Bronchial epithelial cell (primary cell): ENCODE measurements around the gene LRMDA. TPM values are rescaled to one million over a fixed set of nuclear protein-coding genes. Genes with fewer than 3 reads are reported as not detected.

Source experiments
- DNase-seq: peaks from one replicate; pipeline ENCODE4 v3.0.0-alpha.2; 2010; ENCODE audit warnings: low read depth
- FAIRE-seq: peaks from 2 replicates; lab custom pipeline; 2011; peaks lifted over from hg19 to GRCh38; lab: Jason Lieb, UNC
- H3K27me3 ChIP-seq: 2 replicates; pipeline ENCODE4 v1.5.1; 2011; ENCODE audit warnings: low read length; ENCODE audit not compliant: control insufficient read depth, insufficient read depth
- H3K36me3 ChIP-seq: 2 replicates; pipeline ENCODE4 v1.5.1; 2011; ENCODE audit warnings: low read length; ENCODE audit not compliant: control insufficient read depth, insufficient read depth
- H3K4me3 ChIP-seq: 2 replicates; pipeline ENCODE4 v1.5.1; 2011; ENCODE audit warnings: mild to moderate bottlenecking, low read depth, low read length, control low read depth
- total RNA-seq: library from RNA; depleted of rRNA; stranded (reverse); fragments of >200 nt; gene quantifications from 2 replicates; pipeline ENCODE4 v1.2.1, GENCODE V29; 2014
- TF ChIP-seq, protein P1 (sequence below): IDR thresholded peaks from 2 replicates; pipeline ENCODE4 v1.5.1; 2011; ENCODE audit warnings: mild to moderate bottlenecking, moderate library complexity, low read length, control low read depth, inconsistent platforms; ENCODE audit not compliant: insufficient read depth, severe bottlenecking

LRMDA gene
- total RNA-seq, 1 donor from 2014 or later, result 1.6 TPM

GRCh38 chr10:75650648-75651047 lies 219.2 kb downstream of the LRMDA start:
- no peaks in the 10 kb centered on the region for H3K36me3 ChIP-seq
- FAIRE-seq (no peak), DNase-seq (no peak)
- no peak overlapping the region for H3K4me3 ChIP-seq
- no peaks in the 10 kb centered on the region for H3K27me3 ChIP-seq
- TF ChIP-seq, protein P1, sequence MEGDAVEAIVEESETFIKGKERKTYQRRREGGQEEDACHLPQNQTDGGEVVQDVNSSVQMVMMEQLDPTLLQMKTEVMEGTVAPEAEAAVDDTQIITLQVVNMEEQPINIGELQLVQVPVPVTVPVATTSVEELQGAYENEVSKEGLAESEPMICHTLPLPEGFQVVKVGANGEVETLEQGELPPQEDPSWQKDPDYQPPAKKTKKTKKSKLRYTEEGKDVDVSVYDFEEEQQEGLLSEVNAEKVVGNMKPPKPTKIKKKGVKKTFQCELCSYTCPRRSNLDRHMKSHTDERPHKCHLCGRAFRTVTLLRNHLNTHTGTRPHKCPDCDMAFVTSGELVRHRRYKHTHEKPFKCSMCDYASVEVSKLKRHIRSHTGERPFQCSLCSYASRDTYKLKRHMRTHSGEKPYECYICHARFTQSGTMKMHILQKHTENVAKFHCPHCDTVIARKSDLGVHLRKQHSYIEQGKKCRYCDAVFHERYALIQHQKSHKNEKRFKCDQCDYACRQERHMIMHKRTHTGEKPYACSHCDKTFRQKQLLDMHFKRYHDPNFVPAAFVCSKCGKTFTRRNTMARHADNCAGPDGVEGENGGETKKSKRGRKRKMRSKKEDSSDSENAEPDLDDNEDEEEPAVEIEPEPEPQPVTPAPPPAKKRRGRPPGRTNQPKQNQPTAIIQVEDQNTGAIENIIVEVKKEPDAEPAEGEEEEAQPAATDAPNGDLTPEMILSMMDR, result no peak

DNA sequence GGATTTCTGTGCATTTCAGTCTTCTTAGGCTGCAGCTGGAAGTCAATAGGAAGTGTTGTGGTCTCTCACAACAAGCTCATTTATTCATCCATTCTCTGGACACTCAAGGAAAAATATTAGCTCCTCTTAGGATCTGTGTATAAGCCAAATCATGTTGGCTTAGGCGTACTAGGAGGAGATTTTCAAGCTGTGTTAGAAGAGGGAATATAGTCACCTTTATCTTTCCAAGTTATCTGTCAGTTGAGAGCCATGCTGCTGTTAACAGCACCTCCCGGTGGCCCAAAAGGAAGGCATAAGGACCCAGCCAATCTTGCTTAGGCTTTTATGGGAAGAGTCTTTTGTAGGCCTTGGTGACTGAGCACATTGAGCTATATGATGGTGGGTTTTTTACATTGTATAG lies 220.0 kb downstream of the LRMDA start:
- H3K27me3 ChIP-seq, result no peaks in the 10 kb centered on the region
- TF ChIP-seq, protein P1, result peak; percentile 62
- no peak overlapping the region for H3K4me3 ChIP-seq
- H3K36me3 ChIP-seq, result no peaks in the 10 kb centered on the region
- FAIRE-seq (peak; percentile 87), DNase-seq (peak; percentile 36)

DNA sequence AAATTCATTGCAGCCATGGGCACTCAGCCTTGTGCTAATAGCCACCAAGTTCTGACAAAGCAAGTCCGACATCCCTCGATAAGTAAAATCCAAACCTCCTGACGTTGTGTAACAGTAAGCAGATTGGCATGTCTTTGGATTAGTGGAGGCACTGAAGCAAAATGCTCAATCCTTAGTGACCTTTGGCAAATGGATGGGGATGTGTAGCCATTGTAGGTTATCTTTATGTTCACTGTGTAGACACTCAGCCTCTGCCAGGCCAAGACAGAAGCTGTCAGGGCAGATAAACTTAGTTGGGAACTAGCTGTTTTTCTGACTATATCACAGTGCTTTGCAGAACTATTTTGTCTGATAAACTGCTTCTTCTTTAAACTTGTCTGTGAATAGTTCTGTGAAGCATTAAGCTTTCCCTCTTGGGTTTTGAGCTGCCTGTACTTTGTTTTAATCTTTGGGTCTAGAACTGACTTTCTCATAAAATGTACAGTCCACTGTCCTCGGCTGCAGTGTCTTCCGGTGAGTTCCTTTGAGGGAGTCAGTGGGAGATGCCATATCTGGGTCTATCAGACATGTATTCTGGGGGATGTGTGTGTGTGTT lies 220.8 kb downstream of the LRMDA start:
- no peak for DNase-seq
- no peak overlapping the region for H3K4me3 ChIP-seq
- no peak for FAIRE-seq
- TF ChIP-seq, protein P1, result no peak
- H3K36me3 ChIP-seq, result no peaks in the 10 kb centered on the region
- no peaks in the 10 kb centered on the region for H3K27me3 ChIP-seq

DNA sequence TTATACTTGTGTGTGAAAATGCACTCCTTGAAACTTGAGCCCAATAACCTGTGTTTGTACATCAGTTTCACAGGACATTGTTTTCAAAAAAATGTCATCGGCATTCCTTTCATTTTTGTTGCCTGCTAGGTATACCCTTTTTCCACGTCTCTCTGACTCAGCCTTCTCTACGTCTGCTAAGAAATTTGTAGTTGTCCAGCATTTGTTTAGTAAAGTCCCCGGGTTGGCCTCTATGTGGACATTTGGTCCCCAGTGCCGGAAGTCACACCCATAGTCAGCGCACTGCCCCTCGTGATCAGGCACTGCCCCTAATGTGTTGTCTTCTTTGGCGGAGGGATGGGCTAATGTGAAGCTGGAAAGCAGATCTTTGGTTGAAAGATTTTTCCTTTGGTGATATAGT lies 222.3 kb downstream of the LRMDA start:
- TF ChIP-seq, protein P1, result no peak
- Histone ChIP-seq H3K4me3 (no peak overlapping the region), H3K27me3 (no peaks in the 10 kb centered on the region), H3K36me3 (no peaks in the 10 kb centered on the region)
- DNase-seq (peak; percentile 26), FAIRE-seq (no peak)

DNA sequence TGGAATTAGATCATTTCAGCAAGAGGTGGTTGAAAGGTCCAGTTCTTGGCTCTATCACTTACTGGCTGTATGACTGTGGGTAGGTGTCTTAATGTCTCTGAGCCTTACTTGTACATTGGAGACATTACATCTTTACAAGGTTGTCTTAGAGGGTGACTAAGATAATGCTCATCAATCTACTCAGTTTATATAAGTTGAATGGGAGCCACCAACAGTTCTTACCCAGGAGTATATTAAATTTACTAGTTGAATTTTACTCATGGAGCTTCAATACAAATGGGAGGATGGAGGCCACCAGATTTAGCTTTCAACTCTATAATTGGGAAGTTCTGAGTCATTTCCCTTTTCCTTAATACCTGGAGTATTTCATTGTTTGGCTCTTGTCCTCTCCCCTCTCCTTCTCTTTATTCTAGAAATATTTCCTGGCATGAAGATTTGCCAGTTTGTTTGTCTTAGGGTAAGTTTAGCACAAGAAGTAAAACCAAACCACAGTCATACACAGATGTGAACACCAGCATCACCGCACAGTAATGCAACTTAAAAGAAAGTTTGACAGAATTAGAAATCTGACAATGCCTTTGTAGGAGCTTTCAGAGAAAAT lies 222.8 kb downstream of the LRMDA start:
- TF ChIP-seq, protein P1, result no peak
- H3K4me3 ChIP-seq, result no peak overlapping the region
- FAIRE-seq, result no peak
- peak; percentile 49 for DNase-seq
- H3K36me3 ChIP-seq, result no peaks in the 10 kb centered on the region
- no peaks in the 10 kb centered on the region for H3K27me3 ChIP-seq
